ENCODE measurements around the gene TBL2.
"Not testable (repeated sequence)": the region's sequence is repeated elsewhere in the genome, so short reads cannot be mapped to it uniquely, and the experiment has no call there.

TBL2 gene

DNA sequence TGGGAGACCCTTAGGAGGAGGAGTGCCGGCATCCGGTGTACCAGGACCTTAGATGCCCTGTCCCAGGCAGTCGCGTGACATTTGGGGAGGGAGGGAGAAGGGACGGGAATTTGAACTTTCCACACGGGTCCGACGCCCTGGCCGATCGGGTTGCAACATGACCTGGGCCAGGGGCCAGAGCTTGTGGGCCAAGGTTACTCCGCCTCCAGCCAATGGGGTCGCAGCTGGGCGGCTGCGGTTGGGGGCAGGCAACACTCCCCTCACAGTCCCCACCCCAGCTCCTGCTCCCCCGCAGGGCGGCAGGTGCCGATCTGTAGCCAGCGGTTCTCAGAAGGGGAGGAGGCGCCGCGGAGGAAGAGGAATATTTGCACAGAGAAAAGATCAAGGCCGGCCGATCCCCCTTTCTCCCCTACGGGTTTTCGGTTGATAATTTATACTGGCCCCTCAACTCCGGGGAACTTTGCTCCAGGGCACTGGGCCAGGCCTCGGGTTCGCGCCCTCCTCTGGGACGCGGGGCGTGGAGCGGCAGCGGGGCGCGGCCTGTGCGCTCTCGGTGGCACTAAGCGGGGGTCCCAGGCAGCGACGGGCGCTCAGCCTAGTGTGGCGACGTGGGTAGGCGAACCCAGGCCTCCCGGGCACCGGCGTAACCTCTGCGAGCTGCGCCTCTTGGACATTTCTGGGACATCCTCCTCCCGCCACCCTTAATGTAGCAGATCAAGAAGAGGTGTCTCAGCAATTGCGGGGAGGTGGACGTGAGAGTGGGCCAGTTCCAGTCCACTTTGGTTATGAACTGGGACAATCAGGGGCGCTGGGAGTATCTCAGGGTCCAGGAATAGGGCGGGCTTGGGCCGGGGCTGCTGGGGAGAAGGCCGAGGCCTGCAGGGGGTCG is 44.8 kb upstream of the TBL2 start:
- Histone ChIP-seq H3K36me3 (no peaks in the 10 kb centered on the region), H3K27ac (no peak overlapping the region), H3K9me3 (no peaks in the 10 kb centered on the region), H3K27me3 (peaks cover 100% of the 10 kb centered on the region), H3K4me3 (ENCODE audit: low read depth in 1 of 2, low read length in 1 of 2) (no peak overlapping the region), H3K4me1 (ENCODE audit: control insufficient read depth in 1 of 2, insufficient read depth in 1 of 2, low read depth in 1 of 2, low read length in 1 of 2) (peaks cover 3 to 18% of the 10 kb centered on the region in 2 experiments)
- no peak for TF ChIP-seq CTCF (IDR thresholded peaks at IDR 0.05)

GRCh38 chr7:73622527-73622908 is 44.1 kb upstream of the TBL2 start:
- H3K27me3 ChIP-seq, result peaks cover 100% of the 10 kb centered on the region

DNA sequence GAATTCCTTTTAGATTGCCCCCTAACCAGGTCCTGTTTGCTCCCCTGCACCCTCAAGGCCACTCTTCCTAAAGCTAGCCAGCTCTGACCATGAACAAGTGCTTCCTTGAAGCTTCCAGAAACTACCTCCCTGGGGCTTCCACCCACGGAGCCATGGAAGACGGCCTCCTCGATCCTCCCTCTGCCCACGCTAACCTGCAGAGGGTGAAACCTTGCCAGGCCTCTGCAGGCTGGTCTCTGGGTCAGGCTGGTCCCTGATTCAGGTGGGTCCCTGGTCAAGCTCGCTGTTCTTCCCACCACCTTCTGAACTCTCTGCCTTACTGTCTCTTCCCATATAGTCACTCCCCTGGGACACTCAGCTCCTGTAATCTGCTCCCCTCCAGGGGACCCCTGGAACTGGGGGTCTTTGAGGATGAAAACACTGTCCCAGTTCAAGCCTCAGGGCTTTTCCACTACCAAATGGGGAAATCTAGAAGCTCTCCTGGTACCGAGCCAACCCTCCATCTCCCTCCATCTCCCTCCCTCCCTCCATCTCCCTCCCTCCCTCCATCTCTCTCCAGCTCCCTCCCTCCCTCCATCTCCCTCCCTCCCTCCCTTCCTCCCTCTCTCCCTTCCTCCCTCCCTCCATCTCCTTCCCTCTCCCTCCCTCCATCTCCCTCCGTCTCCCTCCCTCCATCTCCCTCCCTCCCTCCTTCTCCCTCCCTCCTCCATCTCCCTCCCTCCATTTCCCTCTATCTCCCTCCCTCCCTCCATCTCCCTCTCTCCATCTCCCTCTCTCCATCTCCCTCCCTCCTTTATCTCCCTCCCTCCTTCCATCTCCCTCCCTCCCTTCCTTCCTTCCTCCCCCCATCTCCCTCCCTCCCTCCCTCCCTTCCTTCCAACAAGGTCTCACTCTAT is 43.0 kb upstream of the TBL2 start:
- no peak for TF ChIP-seq CTCF (IDR thresholded peaks at IDR 0.05)
- H3K4me3 ChIP-seq (ENCODE audit: low read depth in 1 of 2, low read length in 1 of 2), result no peak overlapping the region
- peaks cover 3 to 18% of the 10 kb centered on the region in 2 experiments for H3K4me1 ChIP-seq (ENCODE audit: control insufficient read depth in 1 of 2, insufficient read depth in 1 of 2, low read depth in 1 of 2, low read length in 1 of 2)
- H3K36me3 ChIP-seq, result no peaks in the 10 kb centered on the region
- H3K9me3 ChIP-seq, result no peaks in the 10 kb centered on the region
- H3K27me3 ChIP-seq, result peaks cover 98% of the 10 kb centered on the region
- no peak overlapping the region for H3K27ac ChIP-seq

More at GRCh38 chr7:73622527-73622908, 44.1 kb upstream of the TBL2 start:
- Histone ChIP-seq H3K4me1 (ENCODE audit: control insufficient read depth in 1 of 2, insufficient read depth in 1 of 2, low read depth in 1 of 2, low read length in 1 of 2) (peaks cover 3 to 18% of the 10 kb centered on the region in 2 experiments), H3K27ac (no peak overlapping the region), H3K4me3 (ENCODE audit: low read depth in 1 of 2, low read length in 1 of 2) (no peak overlapping the region), H3K9me3 (no peaks in the 10 kb centered on the region), H3K36me3 (no peaks in the 10 kb centered on the region)
- no peak for TF ChIP-seq CTCF (IDR thresholded peaks at IDR 0.05)

DNA sequence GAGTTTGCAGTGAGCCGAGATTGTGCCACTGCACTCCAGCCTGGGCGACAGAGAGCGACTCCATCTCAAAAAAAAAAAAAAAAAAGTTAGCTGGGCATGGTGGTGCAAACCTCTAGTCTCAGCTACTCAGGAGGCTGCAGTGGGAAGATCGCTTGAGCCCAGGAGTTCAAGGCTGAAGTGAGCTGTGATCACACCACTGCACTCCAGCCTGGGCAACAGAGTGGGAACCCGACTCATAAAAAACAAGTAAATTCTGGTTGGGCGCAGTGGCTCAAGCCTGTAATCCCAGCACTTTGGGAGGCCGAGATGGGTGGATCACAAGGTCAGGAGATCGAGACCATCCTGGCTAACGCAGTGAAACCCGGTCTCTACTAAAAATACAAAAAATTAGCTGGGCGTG is 41.0 kb upstream of the TBL2 start:
- Histone ChIP-seq H3K4me1 (ENCODE audit: control insufficient read depth in 1 of 2, insufficient read depth in 1 of 2, low read depth in 1 of 2, low read length in 1 of 2) (peaks cover 3 to 16% of the 10 kb centered on the region in 2 experiments), H3K27me3 (peaks cover 93% of the 10 kb centered on the region)
- H3K36me3 ChIP-seq; H3K9me3 ChIP-seq; H3K4me3 ChIP-seq (ENCODE audit: low read depth in 1 of 2, low read length in 1 of 2); H3K27ac ChIP-seq: not testable (repeated sequence)

GRCh38 chr7:73618538-73618937 is 40.2 kb upstream of the TBL2 start:
- TF ChIP-seq CTCF (IDR thresholded peaks at IDR 0.05), result no peak
- Histone ChIP-seq H3K4me3 (ENCODE audit: low read depth in 1 of 2, low read length in 1 of 2) (no peak overlapping the region), H3K27me3 (peaks cover 93% of the 10 kb centered on the region), H3K27ac (no peak overlapping the region), H3K9me3 (no peaks in the 10 kb centered on the region), H3K36me3 (no peaks in the 10 kb centered on the region), H3K4me1 (ENCODE audit: control insufficient read depth in 1 of 2, insufficient read depth in 1 of 2, low read depth in 1 of 2, low read length in 1 of 2) (peaks cover 3 to 8% of the 10 kb centered on the region in 2 experiments)

GRCh38 chr7:73617520-73617919 is 39.1 kb upstream of the TBL2 start:
- not testable (repeated sequence) for H3K4me1 ChIP-seq (ENCODE audit: control insufficient read depth in 1 of 2, insufficient read depth in 1 of 2, low read depth in 1 of 2, low read length in 1 of 2); H3K9me3 ChIP-seq; H3K27ac ChIP-seq; H3K36me3 ChIP-seq; H3K4me3 ChIP-seq (ENCODE audit: low read depth in 1 of 2, low read length in 1 of 2)
- peaks cover 93% of the 10 kb centered on the region for H3K27me3 ChIP-seq

Data from neutrophil (primary cell).